Trophoblast cell (in vitro differentiated cells and primary cell): ENCODE data around the gene CCDC24.

ENCODE experiments used
- DNase-seq, 2 donors: peaks; one replicate each; pipeline ENCODE4 v3.0.0-alpha.2; 2016
- H2AFZ ChIP-seq: 2 replicates; pipeline ENCODE4 v1.6.1; 2013; ENCODE audit warnings: low read length, moderate library complexity, mild to moderate bottlenecking; ENCODE audit not compliant: insufficient read depth, poor library complexity
- H2AK5ac ChIP-seq: 2 replicates; pipeline ENCODE4 v1.6.1; 2013; ENCODE audit warnings: mild to moderate bottlenecking, low read length
- H2BK120ac ChIP-seq: 2 replicates; pipeline ENCODE4 v1.6.1; 2013; ENCODE audit warnings: low read length, mild to moderate bottlenecking, moderate library complexity; ENCODE audit not compliant: insufficient read depth, poor library complexity
- H2BK12ac ChIP-seq: 2 replicates; pipeline ENCODE4 v1.6.1; 2013; ENCODE audit warnings: mild to moderate bottlenecking, low read length, moderate library complexity
- H2BK5ac ChIP-seq: 2 replicates; pipeline ENCODE4 v1.6.1; 2013; ENCODE audit warnings: low read length, low read depth, moderate library complexity, mild to moderate bottlenecking; ENCODE audit not compliant: poor library complexity
- H3K14ac ChIP-seq: 2 replicates; pipeline ENCODE4 v1.6.1; 2013; ENCODE audit warnings: mild to moderate bottlenecking, low read length
- H3K18ac ChIP-seq: 2 replicates; pipeline ENCODE4 v1.6.1; 2013; ENCODE audit warnings: mild to moderate bottlenecking, low read length
- H3K23ac ChIP-seq: 2 replicates; pipeline ENCODE4 v1.6.1; 2013; ENCODE audit warnings: low read length
- H3K27ac ChIP-seq: 2 replicates; pipeline ENCODE4 v1.5.1; 2013; ENCODE audit warnings: low read depth, mild to moderate bottlenecking, inconsistent platforms, low read length, moderate library complexity
- H3K27me3 ChIP-seq: 2 replicates; pipeline ENCODE4 v1.6.1; 2013; ENCODE audit warnings: inconsistent platforms, mild to moderate bottlenecking, low read length, moderate library complexity; ENCODE audit not compliant: insufficient read depth
- H3K36me3 ChIP-seq, 2 experiments: 1 replicate in 1 of 2; 2 replicates in 1 of 2; pipeline ENCODE4 v1.6.1; 2013; ENCODE audit warnings: low read length in 2 of 2, mild to moderate bottlenecking in 2 of 2, moderate library complexity in 1 of 2; ENCODE audit not compliant: insufficient read depth in 2 of 2, control insufficient read depth in 1 of 2
- H3K4ac ChIP-seq: 2 replicates; pipeline ENCODE4 v1.6.1; 2013; ENCODE audit warnings: low read depth, mild to moderate bottlenecking, low read length, moderate library complexity
- H3K4me1 ChIP-seq, 2 experiments: 1 replicate in 1 of 2; 2 replicates in 1 of 2; pipeline ENCODE4 v1.6.1; 2013; ENCODE audit warnings: low read length in 2 of 2, mild to moderate bottlenecking in 2 of 2, moderate library complexity in 1 of 2; ENCODE audit not compliant: insufficient read depth in 2 of 2, control insufficient read depth in 1 of 2
- H3K4me2 ChIP-seq: 2 replicates; pipeline ENCODE4 v1.6.1; 2013; ENCODE audit warnings: inconsistent platforms, mild to moderate bottlenecking, low read length, moderate library complexity
- H3K4me3 ChIP-seq: 2 replicates; pipeline ENCODE4 v1.5.1; 2013; ENCODE audit warnings: mild to moderate bottlenecking, low read depth, low read length, inconsistent platforms
- H3K79me1 ChIP-seq: one replicate; pipeline ENCODE4 v1.6.1; 2013; ENCODE audit warnings: low read length
- H3K79me2 ChIP-seq: 2 replicates; pipeline ENCODE4 v1.6.1; 2013; ENCODE audit warnings: low read length, mild to moderate bottlenecking; ENCODE audit not compliant: control insufficient read depth, insufficient read depth, poor library complexity
- H3K9ac ChIP-seq: 2 replicates; pipeline ENCODE4 v1.6.1; 2013; ENCODE audit warnings: mild to moderate bottlenecking, low read length
- H3K9me3 ChIP-seq: 2 replicates; pipeline ENCODE4 v1.6.1; 2013; ENCODE audit warnings: low read depth, mild to moderate bottlenecking, control low read depth, inconsistent platforms, low read length; ENCODE audit not compliant: insufficient read depth
- H4K12ac ChIP-seq: 2 replicates; pipeline ENCODE4 v1.6.1; 2013; ENCODE audit warnings: low read depth, mild to moderate bottlenecking, low read length, moderate library complexity
- H4K8ac ChIP-seq: 2 replicates; pipeline ENCODE4 v1.6.1; 2013; ENCODE audit warnings: low read depth, mild to moderate bottlenecking, low read length, moderate library complexity
- H4K91ac ChIP-seq: one replicate; pipeline ENCODE4 v1.6.1; 2013; ENCODE audit warnings: low read depth, mild to moderate bottlenecking, low read length, moderate library complexity
- WGBS: extraction: QIAGEN DNeasy Blood & Tissue Kit; methylation state at CpG from one replicate; pipeline ENCODE4 v1.1.7; 2013; ENCODE audit warnings: missing lambda C conversion rate; ENCODE audit not compliant: insufficient read length, insufficient coverage; ENCODE audit errors: extremely low coverage; 5-methylcytosine and 5-hydroxymethylcytosine counted together

The CCDC24 gene

DNA sequence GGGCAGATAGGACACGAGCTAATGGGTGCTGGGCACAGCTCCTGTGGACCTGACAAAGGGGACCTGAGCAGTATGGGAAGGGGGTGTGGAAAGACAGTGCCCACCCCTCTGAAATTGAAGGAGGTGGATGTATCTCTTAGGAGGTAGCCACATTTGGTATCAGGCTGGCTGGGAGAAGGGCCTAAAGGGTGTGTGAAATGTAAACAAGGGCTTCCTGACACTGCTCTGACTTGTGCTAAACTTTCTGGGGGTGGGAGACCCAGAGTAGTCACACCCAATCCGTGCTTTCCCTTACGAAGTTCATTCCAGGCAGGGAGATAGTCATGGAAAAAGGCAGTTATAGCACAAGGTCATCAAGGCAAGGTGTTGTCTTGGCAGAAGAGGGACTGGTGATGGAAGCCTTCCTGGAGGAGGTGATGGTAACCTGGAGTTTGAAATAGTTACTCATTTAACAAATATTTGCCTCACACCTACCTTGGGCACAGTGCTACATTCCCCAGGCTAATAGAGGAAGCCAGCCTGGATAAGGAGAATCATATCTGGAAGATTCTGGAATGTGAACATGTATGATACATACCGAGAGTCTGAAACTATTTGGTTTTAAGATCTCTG is 5.3 kb upstream of the CCDC24 start:
- no peak overlapping the region for H2BK5ac ChIP-seq

DNA sequence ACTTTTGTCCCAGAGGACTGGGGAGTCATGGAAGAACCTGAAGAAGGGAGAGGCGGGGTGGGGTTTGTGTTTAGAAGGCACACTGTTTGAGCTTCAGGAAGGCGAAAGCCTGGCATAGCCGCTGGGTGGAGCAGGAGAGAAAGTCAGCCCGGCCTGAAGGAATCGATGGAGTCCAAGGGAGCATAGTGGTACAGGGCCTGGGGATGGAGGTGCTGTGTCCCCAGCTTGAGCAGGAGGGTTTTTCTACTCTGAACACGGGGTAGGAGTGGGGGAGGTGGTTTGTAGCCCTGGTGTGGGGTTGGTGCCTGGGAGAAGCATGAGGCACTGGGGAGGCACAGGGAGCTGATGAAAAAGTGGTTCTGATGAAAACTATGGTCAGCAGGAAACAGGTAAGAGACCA is 4.7 kb upstream of the CCDC24 start:
- Histone ChIP-seq H2BK12ac (no peak overlapping the region), H3K18ac (no peak overlapping the region), H2BK120ac (no peak overlapping the region), H3K79me2 (peaks cover under 1% of the 10 kb centered on the region), H3K4me3 (no peak overlapping the region), H3K4me2 (no peak overlapping the region), H2AFZ (no peak overlapping the region), H3K9me3 (peaks cover 3% of the 10 kb centered on the region), H3K4me1 (peaks cover 5 to 7% of the 10 kb centered on the region in 2 experiments), H3K23ac (no peak overlapping the region), H4K8ac (no peak overlapping the region), H2AK5ac (no peak overlapping the region), H3K27me3 (no peaks in the 10 kb centered on the region), H4K12ac (no peak overlapping the region), H4K91ac (no peak overlapping the region), H2BK5ac (no peak overlapping the region), H3K4ac (no peak overlapping the region), H3K36me3 (peaks cover 31% of the 10 kb centered on the region in 2 experiments), H3K27ac (no peak overlapping the region), H3K9ac (no peak overlapping the region), H3K14ac (no peak overlapping the region), H3K79me1 (peaks cover 8% of the 10 kb centered on the region)
- peak in 1 of 2 donors; percentile 61 for DNase-seq
- WGBS: no CpG with 5 or more reads among the region's 6 CpGs

More for the DNA sequence above, 5.3 kb upstream of the CCDC24 start:
- Histone ChIP-seq H2AFZ (no peak overlapping the region), H4K12ac (no peak overlapping the region), H3K27me3 (no peaks in the 10 kb centered on the region), H2BK12ac (no peak overlapping the region), H2AK5ac (no peak overlapping the region), H3K9me3 (peaks cover 3% of the 10 kb centered on the region), H3K4me2 (no peak overlapping the region), H3K14ac (no peak overlapping the region), H3K23ac (no peak overlapping the region), H3K18ac (no peak overlapping the region), H3K27ac (no peak overlapping the region), H3K9ac (no peak overlapping the region), H4K8ac (no peak overlapping the region), H3K4me1 (peaks cover 5% of the 10 kb centered on the region in 2 experiments), H3K4me3 (no peak overlapping the region), H4K91ac (no peak overlapping the region), H3K4ac (no peak overlapping the region), H3K79me2 (no peaks in the 10 kb centered on the region), H3K36me3 (peaks cover 37% of the 10 kb centered on the region in 2 experiments), H3K79me1 (peaks cover 2% of the 10 kb centered on the region), H2BK120ac (no peak overlapping the region)
- DNase-seq: peak; percentile 67 to 93
- no CpG with 5 or more reads among the region's 4 CpGs for WGBS

DNA sequence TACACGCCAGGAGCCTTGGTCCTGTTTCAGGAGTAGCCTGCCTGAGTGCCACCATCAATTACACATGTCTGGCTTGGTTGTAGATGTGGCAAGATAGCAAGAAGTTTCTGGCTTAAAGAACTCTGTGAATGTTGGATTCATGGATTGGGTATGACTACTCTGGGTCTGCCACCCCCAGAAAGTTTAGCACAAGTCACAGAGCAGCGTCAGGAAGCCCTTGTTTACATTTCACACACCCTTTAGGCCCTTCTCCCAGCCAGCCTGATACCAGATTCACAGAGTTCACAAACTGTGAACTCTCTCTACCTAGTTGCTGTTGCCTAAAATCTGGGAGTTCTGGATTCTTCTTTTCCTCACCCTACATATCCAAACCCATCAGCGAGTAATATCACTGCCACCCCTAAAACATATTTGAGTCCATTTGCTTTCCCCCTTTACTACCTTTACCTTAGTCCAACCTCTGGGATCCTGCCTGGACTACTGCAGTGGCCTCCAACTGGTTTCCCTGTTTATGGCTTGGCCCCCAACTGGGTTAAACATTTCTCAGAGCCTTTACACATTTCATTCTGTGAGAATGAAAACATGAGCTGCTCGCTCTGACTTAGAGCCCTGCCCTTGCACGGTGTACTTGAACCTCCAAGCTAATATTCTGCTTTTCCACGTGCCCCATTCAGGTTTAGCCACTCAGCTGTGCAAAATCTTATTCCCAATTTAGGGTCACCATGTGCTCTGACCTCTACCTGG is 4.1 kb upstream of the CCDC24 start:
- H3K27ac ChIP-seq: no peak overlapping the region
- no peak overlapping the region for H4K12ac ChIP-seq
- no peak for DNase-seq
- H3K23ac ChIP-seq: no peak overlapping the region
- H2BK12ac ChIP-seq: no peak overlapping the region
- H3K4me1 ChIP-seq: peaks cover 7 to 8% of the 10 kb centered on the region in 2 experiments
- H4K91ac ChIP-seq: no peak overlapping the region
- no peak overlapping the region for H3K9ac ChIP-seq
- no CpG with 5 or more reads among the region's 6 CpGs for WGBS
- no peak overlapping the region for H3K4ac ChIP-seq
- peaks cover 2% of the 10 kb centered on the region for H3K79me2 ChIP-seq
- H3K27me3 ChIP-seq: no peaks in the 10 kb centered on the region
- peaks cover 9% of the 10 kb centered on the region for H3K79me1 ChIP-seq
- H2BK5ac ChIP-seq: no peak overlapping the region
- H3K4me3 ChIP-seq: no peak overlapping the region
- H2BK120ac ChIP-seq: no peak overlapping the region
- peaks cover 26 to 27% of the 10 kb centered on the region in 2 experiments for H3K36me3 ChIP-seq
- H3K4me2 ChIP-seq: no peak overlapping the region
- H3K18ac ChIP-seq: no peak overlapping the region
- H2AFZ ChIP-seq: no peak overlapping the region
- no peak overlapping the region for H4K8ac ChIP-seq
- no peak overlapping the region for H3K14ac ChIP-seq
- H3K9me3 ChIP-seq: peaks cover 3% of the 10 kb centered on the region
- H2AK5ac ChIP-seq: no peak overlapping the region

DNA sequence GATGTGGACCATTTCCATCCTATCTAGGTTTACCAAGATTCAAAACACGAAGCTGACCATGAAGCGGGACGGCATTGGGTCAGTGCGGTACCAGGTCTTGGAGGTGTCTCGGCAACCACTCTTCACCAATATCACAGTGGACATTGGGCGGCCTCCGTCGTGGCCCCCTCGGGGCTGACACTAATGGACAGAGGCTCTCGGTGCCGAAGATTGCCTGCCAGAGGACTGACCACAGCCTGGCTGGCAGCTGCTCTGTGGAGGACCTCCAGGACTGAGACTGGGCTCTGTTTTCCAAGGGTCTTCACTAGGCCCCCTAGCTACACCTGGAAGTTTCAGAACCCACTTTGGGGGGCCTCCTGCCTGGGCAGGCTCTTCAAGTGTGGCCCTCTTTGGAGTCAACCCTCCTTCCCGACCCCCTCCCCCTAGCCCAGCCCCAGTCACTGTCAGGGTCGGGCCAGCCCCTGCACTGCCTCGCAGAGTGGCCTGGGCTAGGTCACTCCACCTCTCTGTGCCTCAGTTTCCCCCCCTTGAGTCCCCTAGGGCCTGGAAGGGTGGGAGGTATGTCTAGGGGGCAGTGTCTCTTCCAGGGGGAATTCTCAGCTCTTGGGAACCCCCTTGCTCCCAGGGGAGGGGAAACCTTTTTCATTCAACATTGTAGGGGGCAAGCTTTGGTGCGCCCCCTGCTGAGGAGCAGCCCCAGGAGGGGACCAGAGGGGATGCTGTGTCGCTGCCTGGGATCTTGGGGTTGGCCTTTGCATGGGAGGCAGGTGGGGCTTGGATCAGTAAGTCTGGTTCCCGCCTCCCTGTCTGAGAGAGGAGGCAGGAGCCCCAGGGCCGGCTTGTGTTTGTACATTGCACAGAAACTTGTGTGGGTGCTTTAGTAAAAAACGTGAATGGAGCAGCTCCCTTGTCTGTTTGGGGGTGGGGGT is 864 bp upstream of the CCDC24 start:
- no peak for DNase-seq
- Histone ChIP-seq H3K4me1 (peaks cover 7 to 9% of the 10 kb centered on the region in 2 experiments), H3K18ac (no peak overlapping the region), H3K79me2 (peaks cover 2% of the 10 kb centered on the region), H2AFZ (peak overlapping the region; percentile 89), H3K14ac (peak overlapping the region; percentile 16), H4K8ac (peak overlapping the region; percentile 85), H2BK120ac (peak overlapping the region; percentile 7), H3K36me3 (peaks cover 3 to 10% of the 10 kb centered on the region in 2 experiments), H3K27me3 (no peaks in the 10 kb centered on the region), H2AK5ac (no peak overlapping the region), H3K9ac (peak overlapping the region; percentile 60), H3K23ac (no peak overlapping the region), H2BK5ac (no peak overlapping the region), H3K4me2 (peak overlapping the region; percentile 90), H2BK12ac (no peak overlapping the region), H4K12ac (no peak overlapping the region), H3K4ac (no peak overlapping the region), H3K9me3 (peaks cover 3% of the 10 kb centered on the region), H3K4me3 (peak overlapping the region; percentile 86), H3K79me1 (peaks cover 9% of the 10 kb centered on the region), H4K91ac (peak overlapping the region; percentile 11), H3K27ac (no peak overlapping the region)
- no CpG with 5 or more reads among the region's 19 CpGs for WGBS
